Endothelial cell of umbilical vein (primary cell): ENCODE results near the gene DNAH9.

Experiments
- EZH2 ChIP-seq: IDR thresholded peaks from 2 replicates; pipeline ENCODE4 v1.6.1; 2012; ENCODE audit warnings: borderline replicate concordance, low read depth, mild to moderate bottlenecking, moderate library complexity, low read length, inconsistent platforms; ENCODE audit not compliant: severe bottlenecking
- FOS ChIP-seq: IDR thresholded peaks from 2 replicates; pipeline ENCODE4 v1.6.1; 2011; ENCODE audit warnings: mild to moderate bottlenecking, low read length, moderate library complexity, borderline replicate concordance; ENCODE audit not compliant: insufficient read depth
- GATA2 ChIP-seq: IDR thresholded peaks from 2 replicates; pipeline ENCODE4 v1.7.0; 2011; ENCODE audit warnings: low read depth, mild to moderate bottlenecking, moderate library complexity, mixed read lengths, low read length; ENCODE audit not compliant: insufficient read length, insufficient read depth
- JUN ChIP-seq: IDR thresholded peaks from 2 replicates; pipeline ENCODE4 v1.6.1; 2011; ENCODE audit warnings: borderline replicate concordance, low read depth; ENCODE audit not compliant: insufficient read length, insufficient read depth
- MYC ChIP-seq: IDR thresholded peaks from one replicate; pipeline ENCODE4 v1.6.1; 2011; ENCODE audit warnings: mild to moderate bottlenecking, low read depth, low read length
- POLR2A ChIP-seq: IDR thresholded peaks from 2 replicates; pipeline ENCODE4 v1.6.1; 2012; ENCODE audit warnings: low read depth, mild to moderate bottlenecking, control low read depth, low read length
- POLR2AphosphoS5 ChIP-seq: IDR thresholded peaks from 2 replicates; pipeline ENCODE4 v1.6.1; 2012; ENCODE audit warnings: low read depth, mild to moderate bottlenecking, control low read depth, low read length, moderate library complexity; ENCODE audit not compliant: insufficient read depth
- TF ChIP-seq, protein P1 (sequence below), 2 donors: IDR thresholded peaks; 1 replicate in 1 of 2; 2 replicates in 1 of 2; pipeline ENCODE4 v1.5.1; 2011; ENCODE audit warnings: low read length in 2 of 2, mild to moderate bottlenecking in 2 of 2, moderate library complexity in 2 of 2, control low read depth in 1 of 2, inconsistent platforms in 1 of 2, low read depth in 1 of 2; ENCODE audit not compliant: insufficient read depth in 1 of 2; ENCODE audit errors: extremely low read depth in 1 of 2
- TF ChIP-seq, protein P2 (sequence below): IDR thresholded peaks from 2 replicates; pipeline ENCODE4 v1.6.1; 2011; ENCODE audit not compliant: insufficient read depth, insufficient read length

DNA sequence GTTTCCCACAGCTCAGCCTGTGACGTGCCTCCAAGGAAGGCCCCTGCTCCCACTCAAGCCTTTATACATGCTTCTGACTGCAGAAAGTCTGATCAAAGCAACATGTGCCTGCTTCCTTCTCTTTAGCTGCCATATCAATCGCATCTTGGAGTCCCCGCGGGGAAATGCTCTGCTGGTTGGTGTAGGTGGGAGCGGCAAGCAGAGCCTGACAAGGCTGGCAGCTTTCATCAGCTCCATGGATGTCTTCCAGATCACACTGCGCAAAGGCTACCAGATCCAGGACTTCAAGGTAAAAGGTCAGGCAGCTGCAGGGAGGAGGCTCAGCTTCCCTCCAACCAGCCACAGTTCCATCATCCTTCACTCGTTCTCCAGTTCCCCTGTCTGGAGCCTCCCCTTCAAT, 209.3 kb downstream of the DNAH9 start:
- TF ChIP-seq, protein P1, sequence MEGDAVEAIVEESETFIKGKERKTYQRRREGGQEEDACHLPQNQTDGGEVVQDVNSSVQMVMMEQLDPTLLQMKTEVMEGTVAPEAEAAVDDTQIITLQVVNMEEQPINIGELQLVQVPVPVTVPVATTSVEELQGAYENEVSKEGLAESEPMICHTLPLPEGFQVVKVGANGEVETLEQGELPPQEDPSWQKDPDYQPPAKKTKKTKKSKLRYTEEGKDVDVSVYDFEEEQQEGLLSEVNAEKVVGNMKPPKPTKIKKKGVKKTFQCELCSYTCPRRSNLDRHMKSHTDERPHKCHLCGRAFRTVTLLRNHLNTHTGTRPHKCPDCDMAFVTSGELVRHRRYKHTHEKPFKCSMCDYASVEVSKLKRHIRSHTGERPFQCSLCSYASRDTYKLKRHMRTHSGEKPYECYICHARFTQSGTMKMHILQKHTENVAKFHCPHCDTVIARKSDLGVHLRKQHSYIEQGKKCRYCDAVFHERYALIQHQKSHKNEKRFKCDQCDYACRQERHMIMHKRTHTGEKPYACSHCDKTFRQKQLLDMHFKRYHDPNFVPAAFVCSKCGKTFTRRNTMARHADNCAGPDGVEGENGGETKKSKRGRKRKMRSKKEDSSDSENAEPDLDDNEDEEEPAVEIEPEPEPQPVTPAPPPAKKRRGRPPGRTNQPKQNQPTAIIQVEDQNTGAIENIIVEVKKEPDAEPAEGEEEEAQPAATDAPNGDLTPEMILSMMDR (IDR thresholded peaks at IDR 0.05; ENCODE audit: extremely low read depth in 1 of 2, insufficient read depth in 1 of 2, low read depth in 1 of 2, low read length in 2 of 2): no peak
- TF ChIP-seq GATA2 (no peak), POLR2AphosphoS5 (no peak), FOS (no peak), EZH2 (no peak), POLR2A (no peak), JUN (no peak), MYC (no peak)
- TF ChIP-seq, protein P2, sequence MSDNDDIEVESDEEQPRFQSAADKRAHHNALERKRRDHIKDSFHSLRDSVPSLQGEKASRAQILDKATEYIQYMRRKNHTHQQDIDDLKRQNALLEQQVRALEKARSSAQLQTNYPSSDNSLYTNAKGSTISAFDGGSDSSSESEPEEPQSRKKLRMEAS: no peak
